ENCODE results near the gene CYP2A7.
"Not testable (repeated sequence)": the region's sequence is repeated elsewhere in the genome, so short reads cannot be mapped to it uniquely, and the experiment has no call there.

CYP2A7 gene

GRCh38 chr19:40873873-40874272, 8.2 kb downstream of the CYP2A7 start:
- not testable (repeated sequence) for DNase-seq (ENCODE audit: insufficient read length); FAIRE-seq

- DNase-seq (ENCODE audit: insufficient read length) (no peak), FAIRE-seq (no peak)
- TF ChIP-seq POLR2A (IDR thresholded peaks at IDR 0.05; ENCODE audit: low read depth, low read length) (no peak), TAF1 (IDR thresholded peaks at IDR 0.05; ENCODE audit: borderline replicate concordance, low read depth, low read length) (no peak), POLR2AphosphoS5 (IDR thresholded peaks at IDR 0.05; ENCODE audit: low read depth, low read length) (no peak)
Measured at GRCh38 chr19:40872209-40872608, 9.8 kb downstream of the CYP2A7 start.

GRCh38 chr19:40867701-40868100, 14.3 kb downstream of the CYP2A7 start:
- TF ChIP-seq POLR2A (IDR thresholded peaks at IDR 0.05; ENCODE audit: low read depth, low read length) (no peak), TAF1 (IDR thresholded peaks at IDR 0.05; ENCODE audit: borderline replicate concordance, low read depth, low read length) (no peak), POLR2AphosphoS5 (IDR thresholded peaks at IDR 0.05; ENCODE audit: low read depth, low read length) (no peak)
- FAIRE-seq: no peak
- DNase-seq (ENCODE audit: insufficient read length): no peak

- DNase-seq (ENCODE audit: insufficient read length); FAIRE-seq: not testable (repeated sequence)
Measured at GRCh38 chr19:40864739-40865496, 17.1 kb downstream of the CYP2A7 start.

- no peak for FAIRE-seq
Measured at GRCh38 chr19:40862785-40863184, 19.2 kb downstream of the CYP2A7 start.

GRCh38 chr19:40862333-40862732, 19.7 kb downstream of the CYP2A7 start:
- FAIRE-seq (no peak), DNase-seq (ENCODE audit: insufficient read length) (no peak)
- no peak for TF ChIP-seq POLR2AphosphoS5 (IDR thresholded peaks at IDR 0.05; ENCODE audit: low read depth, low read length)
- no peak for TF ChIP-seq TAF1 (IDR thresholded peaks at IDR 0.05; ENCODE audit: borderline replicate concordance, low read depth, low read length)
- no peak for TF ChIP-seq POLR2A (IDR thresholded peaks at IDR 0.05; ENCODE audit: low read depth, low read length)

More at GRCh38 chr19:40862785-40863184, 19.2 kb downstream of the CYP2A7 start:
- no peak for TF ChIP-seq POLR2AphosphoS5 (IDR thresholded peaks at IDR 0.05; ENCODE audit: low read depth, low read length)
- no peak for TF ChIP-seq POLR2A (IDR thresholded peaks at IDR 0.05; ENCODE audit: low read depth, low read length)
- no peak for TF ChIP-seq TAF1 (IDR thresholded peaks at IDR 0.05; ENCODE audit: borderline replicate concordance, low read depth, low read length)
- DNase-seq (ENCODE audit: insufficient read length): no peak

- DNase-seq (ENCODE audit: insufficient read length) (no peak), FAIRE-seq (no peak)
- TF ChIP-seq TAF1 (IDR thresholded peaks at IDR 0.05; ENCODE audit: borderline replicate concordance, low read depth, low read length) (no peak), POLR2A (IDR thresholded peaks at IDR 0.05; ENCODE audit: low read depth, low read length) (no peak), POLR2AphosphoS5 (IDR thresholded peaks at IDR 0.05; ENCODE audit: low read depth, low read length) (no peak)
Measured at GRCh38 chr19:40858109-40858508, 23.9 kb downstream of the CYP2A7 start.

- FAIRE-seq; DNase-seq (ENCODE audit: insufficient read length): not testable (repeated sequence)
Measured at GRCh38 chr19:40852467-40853152, 29.4 kb downstream of the CYP2A7 start.

GRCh38 chr19:40850277-40850676, 31.8 kb downstream of the CYP2A7 start, which contains the start of gene CYP2A6:
TSS of gene CYP2A6 (minus strand) at chr19:40850447. CDS start at chr19:40850426, 21 bp downstream.
- DNase-seq (ENCODE audit: insufficient read length); FAIRE-seq: not testable (repeated sequence)

- not testable (repeated sequence) for FAIRE-seq; DNase-seq (ENCODE audit: insufficient read length)
Measured at GRCh38 chr19:40846722-40847121, 35.3 kb downstream of the CYP2A7 start.

- not testable (repeated sequence) for FAIRE-seq; DNase-seq (ENCODE audit: insufficient read length)
Measured at GRCh38 chr19:40843653-40844052, 38.4 kb downstream of the CYP2A7 start.

- not testable (repeated sequence) for FAIRE-seq; DNase-seq (ENCODE audit: insufficient read length)
Measured at GRCh38 chr19:40842997-40843652, 38.9 kb downstream of the CYP2A7 start.

GRCh38 chr19:40842012-40842411, 40.0 kb downstream of the CYP2A7 start:
- not testable (repeated sequence) for FAIRE-seq; DNase-seq (ENCODE audit: insufficient read length)

GRCh38 chr19:40838477-40838876, 43.6 kb downstream of the CYP2A7 start:
- not testable (repeated sequence) for FAIRE-seq; DNase-seq (ENCODE audit: insufficient read length)
